Liver (tissue), 9 donors: ENCODE data around the gene POU5F1. TPM values are rescaled to one million over a fixed set of nuclear protein-coding genes. Genes with fewer than 3 reads are reported as not detected.
A peak's percentile ranks its signal among the peaks of the same experiment; 100 is the strongest.

Source experiments
- DNase-seq: peaks from one replicate; pipeline ENCODE4 v3.0.0-alpha.2; 2017; ENCODE audit warnings: low spot score
- H3K27ac ChIP-seq, 2 donors: one replicate each; pipeline ENCODE4 v1.7.0; 2013; ENCODE audit warnings: inconsistent platforms in 2 of 2, low read length in 2 of 2, control low read depth in 1 of 2, low read depth in 1 of 2, mild to moderate bottlenecking in 1 of 2
- H3K27me3 ChIP-seq, 4 donors: one replicate each; pipeline versions ENCODE4 v1.6.1 to v1.7.0; 2013; ENCODE audit warnings: low read length in 3 of 4, inconsistent platforms in 1 of 4, mild to moderate bottlenecking in 1 of 4, moderate library complexity in 1 of 4; ENCODE audit not compliant: control insufficient read depth in 4 of 4, insufficient read depth in 4 of 4
- H3K36me3 ChIP-seq, 4 donors: one replicate each; pipeline versions ENCODE4 v1.6.1 to v1.7.0; 2013; ENCODE audit warnings: low read length in 3 of 4, mild to moderate bottlenecking in 3 of 4, low read depth in 1 of 4, moderate library complexity in 1 of 4; ENCODE audit not compliant: control insufficient read depth in 4 of 4, insufficient read depth in 3 of 4
- H3K4me1 ChIP-seq, 4 donors: one replicate each; pipeline versions ENCODE4 v1.6.1 to v1.7.0; 2013; ENCODE audit warnings: low read length in 3 of 4, mild to moderate bottlenecking in 3 of 4, moderate library complexity in 1 of 4; ENCODE audit not compliant: control insufficient read depth in 4 of 4, insufficient read depth in 4 of 4
- H3K4me3 ChIP-seq, 3 donors: one replicate each; pipeline versions ENCODE4 v1.6.1 to v1.7.0; 2013; ENCODE audit warnings: low read length in 3 of 3, control low read depth in 1 of 3, low read depth in 1 of 3, mild to moderate bottlenecking in 1 of 3
- H3K9ac ChIP-seq, 2 donors: one replicate each; pipeline ENCODE4 v1.7.0; 2013; ENCODE audit warnings: low read length in 2 of 2, mild to moderate bottlenecking in 2 of 2, moderate library complexity in 2 of 2, control low read depth in 1 of 2, low read depth in 1 of 2
- H3K9me3 ChIP-seq, 4 donors: one replicate each; pipeline versions ENCODE4 v1.6.1 to v1.7.0; 2013; ENCODE audit warnings: low read length in 3 of 4; ENCODE audit not compliant: control insufficient read depth in 4 of 4
- GABPA ChIP-seq, 2 donors: IDR thresholded peaks in 1 of 2; conservative IDR thresholded peaks in 1 of 2; 2 replicates each; pipeline ENCODE4 v1.6.1; 2016; ENCODE audit warnings: antibody characterized with exemption in 2 of 2, mild to moderate bottlenecking in 1 of 2, moderate library complexity in 1 of 2
- HNF4A ChIP-seq, 2 donors: conservative IDR thresholded peaks; 2 replicates each; pipeline ENCODE4 v1.6.1; 2016; ENCODE audit warnings: antibody characterized with exemption in 2 of 2, mild to moderate bottlenecking in 2 of 2
- RAD21 ChIP-seq, 2 donors: IDR thresholded peaks; 2 replicates each; pipeline ENCODE4 v1.6.1; 2016; ENCODE audit warnings: antibody characterized with exemption in 2 of 2, mild to moderate bottlenecking in 2 of 2
- RXRA ChIP-seq, 2 donors: IDR thresholded peaks; 2 replicates each; pipeline ENCODE4 v1.6.1; 2017 to 2018; ENCODE audit warnings: antibody characterized with exemption in 2 of 2, mild to moderate bottlenecking in 1 of 2
- SP1 ChIP-seq: IDR thresholded peaks from 2 replicates; pipeline ENCODE4 v1.6.1; 2018; ENCODE audit warnings: antibody characterized with exemption, mild to moderate bottlenecking
- YY1 ChIP-seq: IDR thresholded peaks from 2 replicates; pipeline ENCODE4 v1.6.1; 2016; ENCODE audit warnings: antibody characterized with exemption, mild to moderate bottlenecking
- WGBS: extraction: QIAGEN DNeasy Blood & Tissue Kit; methylation state at CpG from one replicate; pipeline ENCODE4 v1.1.7; 2013; 5-methylcytosine and 5-hydroxymethylcytosine counted together
- polyA plus RNA-seq, 2 donors: library from polyadenylated mRNA; stranded (reverse) in 1 of 2; unstranded in 1 of 2; fragments of 200-250 nt in 1 of 2; fragments of >200 nt in 1 of 2; fragmentation: Nextera tagmentation in 1 of 2; extraction: Ambion mirVana in 1 of 2; gene quantifications; one replicate each; pipeline versions ENCODE4 v1.2.1 to v1.2.3, GENCODE V29; 2013 to 2015
- total RNA-seq, 2 donors: library from RNA; depleted of rRNA; stranded (reverse); fragments of >200 nt; gene quantifications; one replicate each; pipeline ENCODE4 v1.2.3, GENCODE V29; 2014
- TF ChIP-seq, protein P1 (sequence below): IDR thresholded peaks from 2 replicates; pipeline ENCODE4 v1.6.1; 2016; ENCODE audit warnings: antibody characterized with exemption
- TF ChIP-seq, protein P2 (sequence below): IDR thresholded peaks from 2 replicates; pipeline ENCODE4 v1.6.1; 2016; ENCODE audit warnings: antibody characterized with exemption, mild to moderate bottlenecking
- TF ChIP-seq, protein P3 (sequence below): IDR thresholded peaks from 2 replicates; pipeline ENCODE4 v1.6.1; 2016; ENCODE audit warnings: antibody characterized with exemption
- donor health status: healthy.
- donor health status: healthy.
- donor health status: healthy.
- donor health status: healthy.
- donor health status: healthy.

The POU5F1 gene
- total and polyA plus RNA-seq, 4 donors, result 0.32 to 3.2 TPM; not detected in 2

DNA sequence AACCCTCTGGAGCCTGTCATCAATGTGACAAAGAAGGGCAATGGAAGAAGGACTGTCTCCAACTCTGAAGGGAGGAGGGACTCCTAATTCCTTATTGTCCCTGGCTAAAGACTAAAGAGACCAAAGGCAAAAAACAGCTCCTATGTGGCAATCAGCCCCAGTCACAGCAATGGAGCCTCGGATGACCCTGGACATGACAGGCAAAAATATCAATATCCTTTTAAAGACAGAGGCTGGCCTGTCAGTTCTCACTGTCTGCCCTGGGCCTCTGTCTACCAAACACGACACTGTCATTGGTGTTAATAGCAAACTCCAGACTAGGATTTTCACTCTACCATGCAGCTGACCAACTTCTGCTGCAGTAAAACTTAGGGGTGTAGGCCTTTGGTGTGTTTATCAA lies 38.0 kb upstream of the POU5F1 start:
- Histone ChIP-seq H3K27me3 (no peaks in the 10 kb centered on the region), H3K4me1 (peaks cover 0 to 27% (median 7%) of the 10 kb centered on the region in 4 donors), H3K36me3 (no peaks in the 10 kb centered on the region), H3K27ac (peak overlapping the region; percentile 59 to 62), H3K4me3 (no peak overlapping the region), H3K9me3 (no peaks in the 10 kb centered on the region), H3K9ac (no peak overlapping the region)
- TF ChIP-seq RAD21 (IDR thresholded peaks at IDR 0.05), result no peak
- TF ChIP-seq GABPA (IDR thresholded peaks at IDR 0.05 in 1 of 2, conservative IDR thresholded peaks at IDR 0.05 in 1 of 2), result no peak
- TF ChIP-seq, protein P1, sequence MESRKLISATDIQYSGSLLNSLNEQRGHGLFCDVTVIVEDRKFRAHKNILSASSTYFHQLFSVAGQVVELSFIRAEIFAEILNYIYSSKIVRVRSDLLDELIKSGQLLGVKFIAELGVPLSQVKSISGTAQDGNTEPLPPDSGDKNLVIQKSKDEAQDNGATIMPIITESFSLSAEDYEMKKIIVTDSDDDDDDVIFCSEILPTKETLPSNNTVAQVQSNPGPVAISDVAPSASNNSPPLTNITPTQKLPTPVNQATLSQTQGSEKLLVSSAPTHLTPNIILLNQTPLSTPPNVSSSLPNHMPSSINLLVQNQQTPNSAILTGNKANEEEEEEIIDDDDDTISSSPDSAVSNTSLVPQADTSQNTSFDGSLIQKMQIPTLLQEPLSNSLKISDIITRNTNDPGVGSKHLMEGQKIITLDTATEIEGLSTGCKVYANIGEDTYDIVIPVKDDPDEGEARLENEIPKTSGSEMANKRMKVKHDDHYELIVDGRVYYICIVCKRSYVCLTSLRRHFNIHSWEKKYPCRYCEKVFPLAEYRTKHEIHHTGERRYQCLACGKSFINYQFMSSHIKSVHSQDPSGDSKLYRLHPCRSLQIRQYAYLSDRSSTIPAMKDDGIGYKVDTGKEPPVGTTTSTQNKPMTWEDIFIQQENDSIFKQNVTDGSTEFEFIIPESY, result no peak
- peak in 1 of 2 donors; percentile 28 for TF ChIP-seq HNF4A (conservative IDR thresholded peaks at IDR 0.05)
- TF ChIP-seq YY1, result peak; percentile 39
- TF ChIP-seq, protein P2, sequence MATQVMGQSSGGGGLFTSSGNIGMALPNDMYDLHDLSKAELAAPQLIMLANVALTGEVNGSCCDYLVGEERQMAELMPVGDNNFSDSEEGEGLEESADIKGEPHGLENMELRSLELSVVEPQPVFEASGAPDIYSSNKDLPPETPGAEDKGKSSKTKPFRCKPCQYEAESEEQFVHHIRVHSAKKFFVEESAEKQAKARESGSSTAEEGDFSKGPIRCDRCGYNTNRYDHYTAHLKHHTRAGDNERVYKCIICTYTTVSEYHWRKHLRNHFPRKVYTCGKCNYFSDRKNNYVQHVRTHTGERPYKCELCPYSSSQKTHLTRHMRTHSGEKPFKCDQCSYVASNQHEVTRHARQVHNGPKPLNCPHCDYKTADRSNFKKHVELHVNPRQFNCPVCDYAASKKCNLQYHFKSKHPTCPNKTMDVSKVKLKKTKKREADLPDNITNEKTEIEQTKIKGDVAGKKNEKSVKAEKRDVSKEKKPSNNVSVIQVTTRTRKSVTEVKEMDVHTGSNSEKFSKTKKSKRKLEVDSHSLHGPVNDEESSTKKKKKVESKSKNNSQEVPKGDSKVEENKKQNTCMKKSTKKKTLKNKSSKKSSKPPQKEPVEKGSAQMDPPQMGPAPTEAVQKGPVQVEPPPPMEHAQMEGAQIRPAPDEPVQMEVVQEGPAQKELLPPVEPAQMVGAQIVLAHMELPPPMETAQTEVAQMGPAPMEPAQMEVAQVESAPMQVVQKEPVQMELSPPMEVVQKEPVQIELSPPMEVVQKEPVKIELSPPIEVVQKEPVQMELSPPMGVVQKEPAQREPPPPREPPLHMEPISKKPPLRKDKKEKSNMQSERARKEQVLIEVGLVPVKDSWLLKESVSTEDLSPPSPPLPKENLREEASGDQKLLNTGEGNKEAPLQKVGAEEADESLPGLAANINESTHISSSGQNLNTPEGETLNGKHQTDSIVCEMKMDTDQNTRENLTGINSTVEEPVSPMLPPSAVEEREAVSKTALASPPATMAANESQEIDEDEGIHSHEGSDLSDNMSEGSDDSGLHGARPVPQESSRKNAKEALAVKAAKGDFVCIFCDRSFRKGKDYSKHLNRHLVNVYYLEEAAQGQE, result no peak
- peak; percentile 39 to 61 for TF ChIP-seq RXRA (IDR thresholded peaks at IDR 0.05)
- TF ChIP-seq SP1, result peak; percentile 14
- DNase-seq, result no peak
- WGBS, result 42% methylated on average over 2 of the region's 2 CpGs

DNA sequence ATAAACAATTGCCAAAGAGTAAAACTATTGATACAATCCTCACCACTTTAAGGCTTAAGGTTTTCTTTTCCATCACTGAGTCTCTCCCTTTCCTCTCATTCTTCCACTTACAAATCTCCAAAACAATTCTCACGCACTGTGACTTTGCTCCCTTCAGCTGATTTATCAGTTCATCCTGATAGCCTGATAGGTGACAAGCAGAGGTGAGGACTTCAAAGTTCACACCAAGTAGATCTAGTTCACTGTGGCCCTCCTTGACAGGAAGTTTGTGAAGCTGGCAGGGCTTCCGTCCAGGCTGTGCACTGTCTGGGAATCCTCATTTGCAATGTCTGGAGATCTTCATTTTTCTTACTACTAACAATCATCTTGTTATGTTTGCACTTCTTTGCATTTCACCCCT lies 35.2 kb upstream of the POU5F1 start:
- Histone ChIP-seq H3K27ac (no peak overlapping the region), H3K27me3 (no peaks in the 10 kb centered on the region), H3K36me3 (peaks cover 0 to 1% (median 0%) of the 10 kb centered on the region in 4 donors), H3K4me3 (no peak overlapping the region), H3K9ac (no peak overlapping the region), H3K4me1 (peaks cover 4 to 42% (median 12%) of the 10 kb centered on the region in 4 donors), H3K9me3 (no peaks in the 10 kb centered on the region)
- DNase-seq, result no peak
- 61% methylated on average over 2 of the region's 2 CpGs for WGBS
- TF ChIP-seq HNF4A (conservative IDR thresholded peaks at IDR 0.05) (peak in 1 of 2 donors; percentile 29), RAD21 (IDR thresholded peaks at IDR 0.05) (no peak)

DNA sequence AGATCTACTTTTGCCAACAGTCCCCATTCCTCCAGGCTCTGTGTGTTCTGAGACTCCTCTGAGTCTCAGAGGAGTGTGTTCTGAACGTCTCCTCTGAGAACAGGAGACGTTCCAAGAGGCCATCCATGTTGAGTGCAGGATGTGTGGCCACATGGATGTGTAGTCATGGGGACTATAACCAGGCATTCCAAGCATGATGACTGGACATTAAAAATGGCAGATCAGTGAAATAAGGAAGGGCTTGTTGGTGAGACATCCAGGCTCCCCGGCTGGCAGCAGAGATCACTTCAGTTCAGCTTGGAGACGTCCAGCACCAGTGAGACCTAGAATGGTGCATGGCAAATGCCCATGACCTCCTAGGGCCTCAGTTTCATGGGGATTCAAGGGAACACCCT lies 34.3 kb upstream of the POU5F1 start:
- H3K9ac ChIP-seq, result no peak overlapping the region
- H3K27me3 ChIP-seq, result no peaks in the 10 kb centered on the region
- peak overlapping the region; percentile 96 for H3K27ac ChIP-seq
- no peak for DNase-seq
- H3K36me3 ChIP-seq, result peaks cover 0 to 1% (median 0%) of the 10 kb centered on the region in 4 donors
- H3K9me3 ChIP-seq, result no peaks in the 10 kb centered on the region
- H3K4me3 ChIP-seq, result no peak overlapping the region
- 85% methylated on average over 4 of the region's 4 CpGs for WGBS
- TF ChIP-seq HNF4A (conservative IDR thresholded peaks at IDR 0.05), result no peak
- TF ChIP-seq, protein P3, sequence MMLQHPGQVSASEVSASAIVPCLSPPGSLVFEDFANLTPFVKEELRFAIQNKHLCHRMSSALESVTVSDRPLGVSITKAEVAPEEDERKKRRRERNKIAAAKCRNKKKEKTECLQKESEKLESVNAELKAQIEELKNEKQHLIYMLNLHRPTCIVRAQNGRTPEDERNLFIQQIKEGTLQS, result no peak
- H3K4me1 ChIP-seq, result peaks cover 4 to 42% (median 12%) of the 10 kb centered on the region in 4 donors
